Measurements from ENCODE around the gene TNN. TPM values are rescaled to one million over a fixed set of nuclear protein-coding genes. Genes with fewer than 3 reads are reported as not detected.

The TNN gene
- total and polyA plus RNA-seq, 12 donors, result 0.11 to 0.50 (median 0.23) TPM; not detected in 2

DNA sequence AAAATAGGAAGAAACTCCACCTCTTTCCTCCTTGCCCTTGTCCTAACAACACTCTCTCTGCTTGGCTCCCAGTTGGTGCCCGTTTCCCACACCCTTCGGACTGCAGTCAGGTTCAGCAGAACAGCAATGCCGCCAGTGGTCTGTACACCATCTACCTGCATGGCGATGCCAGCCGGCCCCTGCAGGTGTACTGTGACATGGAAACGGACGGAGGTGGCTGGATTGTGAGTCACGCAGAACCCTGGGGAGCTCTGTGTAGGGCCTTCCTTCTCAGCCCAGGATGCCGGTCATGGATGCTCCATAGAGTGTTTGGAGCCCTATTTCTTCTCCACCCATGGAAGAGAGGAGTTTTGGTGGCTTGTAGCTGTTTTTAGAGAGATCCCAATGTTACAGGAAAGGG is 60.9 kb downstream of the TNN start:
- Histone ChIP-seq H3K4me1 (replicated peaks in 1 of 2) (no peaks in the 10 kb centered on the region), H3K27ac (no peak overlapping the region), H3K36me3 (replicated peaks in 1 of 2) (no peaks in the 10 kb centered on the region), H3K4me3 (no peak overlapping the region), H3K27me3 (no peaks in the 10 kb centered on the region), H3K9me3 (replicated peaks in 1 of 3) (no peaks in the 10 kb centered on the region)
- 77 to 84% (median 82%) methylated on average over 9 of the region's 9 CpGs for WGBS, 4 donors
- TF ChIP-seq, protein P1, sequence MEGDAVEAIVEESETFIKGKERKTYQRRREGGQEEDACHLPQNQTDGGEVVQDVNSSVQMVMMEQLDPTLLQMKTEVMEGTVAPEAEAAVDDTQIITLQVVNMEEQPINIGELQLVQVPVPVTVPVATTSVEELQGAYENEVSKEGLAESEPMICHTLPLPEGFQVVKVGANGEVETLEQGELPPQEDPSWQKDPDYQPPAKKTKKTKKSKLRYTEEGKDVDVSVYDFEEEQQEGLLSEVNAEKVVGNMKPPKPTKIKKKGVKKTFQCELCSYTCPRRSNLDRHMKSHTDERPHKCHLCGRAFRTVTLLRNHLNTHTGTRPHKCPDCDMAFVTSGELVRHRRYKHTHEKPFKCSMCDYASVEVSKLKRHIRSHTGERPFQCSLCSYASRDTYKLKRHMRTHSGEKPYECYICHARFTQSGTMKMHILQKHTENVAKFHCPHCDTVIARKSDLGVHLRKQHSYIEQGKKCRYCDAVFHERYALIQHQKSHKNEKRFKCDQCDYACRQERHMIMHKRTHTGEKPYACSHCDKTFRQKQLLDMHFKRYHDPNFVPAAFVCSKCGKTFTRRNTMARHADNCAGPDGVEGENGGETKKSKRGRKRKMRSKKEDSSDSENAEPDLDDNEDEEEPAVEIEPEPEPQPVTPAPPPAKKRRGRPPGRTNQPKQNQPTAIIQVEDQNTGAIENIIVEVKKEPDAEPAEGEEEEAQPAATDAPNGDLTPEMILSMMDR (IDR thresholded peaks at IDR 0.05), result no peak
- no peak for TF ChIP-seq POLR2A (IDR thresholded peaks at IDR 0.05)
- no peak for DNase-seq
- intact Hi-C loops (cut with DNase I), result loop anchor here in 1 of 2 donors (5.0 kb wide), 1 partner anchor 356 kb away; no protein-coding TSS in a partner anchor

DNA sequence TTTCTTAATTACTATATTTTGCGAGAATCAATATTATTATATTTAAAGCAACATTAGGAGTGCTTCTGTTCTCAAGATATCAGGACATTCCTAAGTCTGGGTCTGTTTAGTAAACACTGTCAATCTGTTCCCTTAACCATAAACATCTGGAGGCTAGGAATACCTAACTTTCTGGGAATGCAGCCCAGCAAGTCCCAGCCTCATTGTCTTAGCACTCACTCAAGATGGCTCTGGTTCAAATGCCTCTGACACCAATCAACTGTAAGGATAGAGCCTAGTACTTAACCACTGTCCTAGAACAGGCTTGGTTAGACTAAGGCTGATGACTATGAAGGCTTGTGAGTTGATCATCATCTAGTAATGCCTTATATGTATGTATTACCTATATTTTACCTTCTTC is 61.5 kb downstream of the TNN start:
- H3K27ac ChIP-seq, result no peak overlapping the region
- no peak overlapping the region for H3K4me3 ChIP-seq
- H3K4me1 ChIP-seq (replicated peaks in 1 of 2), result no peaks in the 10 kb centered on the region
- WGBS, 4 donors, result 66 to 84% (median 71%) methylated on average over 1 of the region's 1 CpG
- no peaks in the 10 kb centered on the region for H3K9me3 ChIP-seq (replicated peaks in 1 of 3)
- H3K36me3 ChIP-seq (replicated peaks in 1 of 2), result no peaks in the 10 kb centered on the region
- no peak for DNase-seq
- TF ChIP-seq, protein P1 (IDR thresholded peaks at IDR 0.05), result no peak
- no peak for TF ChIP-seq POLR2A (IDR thresholded peaks at IDR 0.05)
- H3K27me3 ChIP-seq, result no peaks in the 10 kb centered on the region
- intact Hi-C loops (cut with DNase I), result loop anchor here in 1 of 2 donors (5.0 kb wide), 1 partner anchor 357 kb away; no protein-coding TSS in a partner anchor

DNA sequence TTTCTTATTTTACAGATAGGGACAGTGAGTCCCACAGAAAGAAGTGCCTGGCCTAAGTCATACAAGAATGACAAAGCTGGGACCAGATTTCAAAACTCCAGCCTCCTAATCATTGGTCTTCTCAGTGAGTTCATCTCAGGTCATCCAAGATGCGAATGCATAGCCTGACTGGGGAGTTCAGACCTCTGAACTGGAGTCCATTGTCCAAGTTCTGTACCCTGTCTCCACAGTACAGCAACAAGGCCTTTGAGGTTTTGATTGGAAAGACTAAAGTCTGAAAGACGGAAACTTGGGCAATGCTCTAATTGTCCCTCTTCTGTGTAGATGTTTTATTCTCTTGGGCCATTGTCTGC is 62.0 kb downstream of the TNN start:
- H3K27me3 ChIP-seq, result no peaks in the 10 kb centered on the region
- TF ChIP-seq, protein P1 (IDR thresholded peaks at IDR 0.05), result no peak
- no peak for TF ChIP-seq POLR2A (IDR thresholded peaks at IDR 0.05)
- H3K27ac ChIP-seq, result no peak overlapping the region
- no peaks in the 10 kb centered on the region for H3K36me3 ChIP-seq (replicated peaks in 1 of 2)
- intact Hi-C loops (cut with DNase I), result loop anchor here in 1 of 2 donors (5.0 kb wide), 1 partner anchor 357 kb away; no protein-coding TSS in a partner anchor
- H3K4me3 ChIP-seq, result no peak overlapping the region
- no peak for DNase-seq
- H3K9me3 ChIP-seq (replicated peaks in 1 of 3), result no peaks in the 10 kb centered on the region
- 77 to 83% (median 81%) methylated on average over 2 of the region's 2 CpGs for WGBS, 4 donors
- no peaks in the 10 kb centered on the region for H3K4me1 ChIP-seq (replicated peaks in 1 of 2)

DNA sequence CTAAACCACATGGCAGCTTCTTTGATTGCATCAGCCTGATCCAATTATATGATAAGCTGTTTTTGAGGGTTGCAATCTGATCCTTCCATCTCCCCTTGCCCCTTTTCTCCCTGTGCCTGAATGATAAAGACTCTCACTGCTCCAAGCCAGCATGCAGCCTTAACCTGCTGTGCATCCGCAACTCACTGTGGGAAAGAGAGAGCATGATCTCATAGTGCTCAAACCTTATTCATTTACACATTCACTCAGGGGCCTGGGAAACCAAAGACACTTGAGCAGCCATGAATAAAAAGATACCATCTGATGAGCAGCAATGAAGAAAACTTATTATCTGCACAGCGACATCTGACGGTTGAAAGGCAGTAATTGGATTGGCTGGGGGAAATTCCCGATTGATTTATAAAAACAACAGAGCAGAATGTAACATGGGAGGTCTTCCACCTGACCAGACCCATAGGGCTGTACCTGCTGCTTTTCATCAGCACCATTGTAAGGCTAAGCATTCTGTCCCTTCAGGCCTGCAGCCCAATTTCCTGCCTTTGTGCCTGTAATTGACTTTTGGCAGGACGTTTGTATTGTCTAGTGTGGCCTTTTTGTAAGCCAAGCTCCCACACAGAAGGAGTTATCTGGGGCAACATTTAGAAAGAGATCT is 62.5 kb downstream of the TNN start:
- Histone ChIP-seq H3K4me3 (no peak overlapping the region), H3K27me3 (no peaks in the 10 kb centered on the region), H3K4me1 (replicated peaks in 1 of 2) (no peaks in the 10 kb centered on the region), H3K36me3 (replicated peaks in 1 of 2) (no peaks in the 10 kb centered on the region), H3K9me3 (replicated peaks in 1 of 3) (no peaks in the 10 kb centered on the region), H3K27ac (no peak overlapping the region)
- 47 to 64% (median 57%) methylated on average over 5 of the region's 5 CpGs for WGBS, 4 donors
- TF ChIP-seq, protein P1 (IDR thresholded peaks at IDR 0.05), result no peak
- TF ChIP-seq POLR2A (IDR thresholded peaks at IDR 0.05), result no peak
- intact Hi-C loops (cut with DNase I), result loop anchor here in 1 of 2 donors (5.0 kb wide), 1 partner anchor 358 kb away; no protein-coding TSS in a partner anchor
- peak in 2 of 7 donors; percentile 18 to 33 for DNase-seq
